Endothelial cell of hepatic sinusoid (primary cell): Measurements from ENCODE around the gene PIK3R5.

Source experiments
- in situ Hi-C: cut with HindIII; loops from 2 replicates; pipeline ENCODE4 v1.10.0; 2017; ENCODE audit warnings: low sequenced_read_pairs

The PIK3R5 gene

DNA sequence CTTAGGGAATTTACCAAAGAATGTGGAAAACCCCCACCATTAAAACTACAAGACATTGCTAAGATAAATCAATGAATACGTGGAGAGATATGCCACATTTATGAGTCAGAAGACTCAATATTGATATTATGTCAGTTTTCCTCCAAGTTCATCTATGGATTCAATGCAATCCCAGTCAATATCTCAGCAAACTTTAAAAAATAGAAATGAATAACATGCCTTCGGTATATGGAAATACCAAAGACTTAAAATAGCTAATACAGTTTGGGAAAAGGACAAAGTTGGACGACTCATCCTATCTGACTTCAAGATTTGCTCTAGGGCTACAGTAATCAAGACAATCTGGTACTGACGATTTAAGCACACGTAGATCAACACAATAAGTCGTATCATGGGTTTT lies 31.2 kb downstream of the PIK3R5 start:
- in situ Hi-C loops: loop anchor here (25.0 kb wide), 1 partner anchor 172 kb away; the partner anchor contains the start of gene SPDYE4

DNA sequence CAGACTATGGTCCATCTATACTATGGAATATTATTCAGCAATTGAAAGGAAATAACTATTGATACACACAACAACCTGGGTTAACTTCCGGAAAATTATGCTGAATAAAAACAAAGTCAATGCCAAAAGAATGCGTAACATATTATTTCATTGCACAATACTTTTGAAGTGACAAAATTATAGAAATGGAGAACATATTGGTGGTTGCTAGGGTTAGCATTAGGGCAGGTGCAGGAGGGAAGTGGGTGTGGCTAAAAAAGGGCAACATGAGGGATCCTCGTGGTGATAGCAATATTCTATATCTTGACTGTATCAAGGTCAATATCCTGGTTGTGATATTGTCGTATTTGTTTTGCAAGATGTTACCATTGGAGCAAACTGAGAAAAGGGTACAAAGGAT lies 34.9 kb downstream of the PIK3R5 start:
- in situ Hi-C loops: loop anchor here (25.0 kb wide), 1 partner anchor 168 kb away; the partner anchor contains the start of gene SPDYE4

DNA sequence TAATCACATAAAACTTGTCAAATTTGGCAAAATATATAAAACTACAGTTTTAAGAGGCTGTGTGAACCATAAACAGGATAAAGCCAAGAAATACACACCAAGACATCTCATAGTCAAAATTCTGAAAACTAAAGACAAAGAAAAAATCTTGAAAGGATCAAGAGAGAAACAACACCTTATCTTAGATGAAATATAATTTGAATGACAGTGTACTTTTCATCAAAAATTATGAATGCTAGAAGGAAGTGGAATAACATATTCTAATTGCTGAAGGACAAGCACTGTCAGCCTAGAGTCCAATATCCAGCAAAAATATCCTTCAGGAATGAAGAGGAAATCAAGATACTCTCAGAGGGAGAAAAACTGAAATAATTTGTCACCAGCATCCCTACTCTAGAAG lies 37.2 kb downstream of the PIK3R5 start:
- in situ Hi-C loops: loop anchor here (25.0 kb wide), 1 partner anchor 166 kb away; the partner anchor contains the start of gene SPDYE4

DNA sequence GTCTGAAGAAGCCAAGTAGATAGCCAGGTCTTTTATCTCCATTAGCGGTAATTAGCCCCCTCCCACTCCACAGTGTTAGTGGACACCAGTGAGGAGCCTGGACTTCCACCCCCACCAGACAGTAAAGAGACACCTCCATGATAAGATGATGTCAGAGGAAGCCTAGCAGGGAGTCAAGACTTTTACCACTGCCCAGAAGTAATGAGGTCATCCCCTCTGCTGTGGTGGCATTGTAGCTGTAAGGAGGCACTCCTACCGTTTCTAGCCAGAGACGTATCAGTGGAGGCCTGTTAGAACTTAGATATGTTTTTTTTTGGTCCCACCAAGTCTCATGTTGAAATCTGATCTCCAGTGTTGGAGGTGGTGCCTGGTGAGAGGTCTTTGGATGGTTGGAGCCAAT lies 38.1 kb downstream of the PIK3R5 start:
- in situ Hi-C loops: loop anchor here (25.0 kb wide), 1 partner anchor 165 kb away; the partner anchor contains the start of gene SPDYE4

DNA sequence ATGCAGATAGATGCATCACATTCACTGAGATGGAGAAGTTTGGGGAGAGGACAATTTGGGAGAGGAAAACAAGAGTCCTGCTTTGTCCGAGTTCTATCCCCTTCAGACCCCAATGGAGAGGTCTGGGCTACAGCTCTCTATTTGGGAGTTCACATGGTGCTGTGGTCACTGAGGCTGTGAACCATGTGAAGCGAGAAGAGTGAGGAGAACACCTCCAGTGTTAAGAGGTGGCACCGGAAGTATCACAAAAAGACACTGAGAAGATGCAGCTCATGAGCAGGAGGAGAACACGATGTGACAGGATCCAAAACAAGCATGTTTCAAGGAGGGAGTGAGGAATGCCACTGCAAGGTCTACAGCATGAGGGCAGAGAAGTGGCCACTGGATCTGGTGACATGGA lies 39.7 kb downstream of the PIK3R5 start:
- in situ Hi-C loops: loop anchor here (25.0 kb wide), 1 partner anchor 164 kb away; the partner anchor contains the start of gene SPDYE4

DNA sequence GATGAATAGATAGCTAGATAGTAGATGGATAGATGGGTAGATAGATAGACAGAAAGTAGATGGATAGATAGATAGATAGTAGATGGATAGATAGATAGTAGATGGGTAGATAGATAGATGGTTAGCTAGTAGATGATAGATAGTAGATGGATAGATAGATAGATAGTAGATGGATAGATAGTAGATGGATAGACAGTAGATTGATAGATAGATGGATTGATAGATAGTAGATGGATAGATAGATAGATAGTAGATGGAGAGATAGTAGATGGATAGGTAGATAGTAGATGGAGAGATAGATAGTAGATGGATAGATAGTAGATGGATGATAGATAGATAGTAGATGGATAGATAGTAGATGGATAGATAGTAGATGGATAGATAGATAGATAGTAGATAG lies 40.4 kb downstream of the PIK3R5 start:
- in situ Hi-C loops: loop anchor here (25.0 kb wide), 1 partner anchor 163 kb away; the partner anchor contains the start of gene SPDYE4

DNA sequence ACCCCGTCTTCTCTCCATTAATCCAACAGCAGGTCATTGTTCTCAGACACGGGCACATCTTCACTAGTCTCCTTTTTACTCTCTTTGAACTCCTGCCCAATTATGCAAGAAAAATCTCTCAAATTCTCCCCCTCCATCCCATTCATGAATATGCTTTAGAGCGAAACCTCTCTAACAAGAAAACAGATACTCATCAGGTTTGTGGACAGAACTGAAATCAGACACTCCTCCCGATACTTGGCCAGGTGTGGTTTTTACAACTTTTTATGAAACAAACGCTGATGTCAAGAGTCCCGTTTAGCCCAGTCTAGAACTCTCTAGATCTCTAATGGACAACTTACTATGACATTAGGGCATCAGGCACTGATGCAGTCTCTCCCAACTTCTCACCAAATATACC lies 40.9 kb downstream of the PIK3R5 start:
- in situ Hi-C loops: no loop called here

DNA sequence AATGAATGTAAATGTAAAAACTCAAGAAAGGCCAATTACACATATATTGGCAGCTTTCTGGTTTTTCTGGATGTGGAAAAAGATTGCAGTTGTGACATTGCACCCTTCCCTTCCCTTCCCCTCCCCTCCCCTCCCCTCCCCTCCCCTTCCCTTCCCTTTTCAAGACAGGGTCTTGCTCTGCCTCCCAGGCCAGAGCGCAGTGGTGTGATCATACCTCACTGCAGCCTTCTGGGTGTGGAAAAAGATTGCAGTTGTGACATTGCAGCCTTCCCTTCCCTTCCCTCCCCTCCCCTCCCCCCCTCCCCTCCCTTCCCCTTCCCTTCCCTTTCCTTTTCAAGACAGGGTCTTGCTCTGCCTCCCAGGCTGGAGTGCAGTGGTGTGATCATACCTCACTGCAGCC lies 41.7 kb downstream of the PIK3R5 start:
- in situ Hi-C loops: no loop called here

DNA sequence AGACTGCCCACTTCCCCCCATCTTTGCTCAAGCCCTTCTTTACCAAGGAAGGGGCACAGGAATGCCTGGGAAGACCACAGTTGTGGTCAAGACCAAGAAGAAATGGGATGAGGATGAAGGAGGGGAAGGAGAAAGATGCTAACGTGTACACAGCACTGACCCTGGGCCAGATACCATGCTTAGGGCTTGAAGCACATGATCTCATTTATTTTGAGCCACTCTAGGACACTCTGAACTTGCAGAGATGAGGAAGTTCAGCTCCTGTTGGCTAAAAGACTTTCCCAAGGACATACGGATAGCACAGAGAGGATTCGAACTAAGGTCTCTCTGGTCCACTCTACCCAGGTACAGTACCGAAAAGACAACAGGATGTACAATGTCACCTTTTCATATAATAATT lies 42.6 kb downstream of the PIK3R5 start:
- in situ Hi-C loops: no loop called here

DNA sequence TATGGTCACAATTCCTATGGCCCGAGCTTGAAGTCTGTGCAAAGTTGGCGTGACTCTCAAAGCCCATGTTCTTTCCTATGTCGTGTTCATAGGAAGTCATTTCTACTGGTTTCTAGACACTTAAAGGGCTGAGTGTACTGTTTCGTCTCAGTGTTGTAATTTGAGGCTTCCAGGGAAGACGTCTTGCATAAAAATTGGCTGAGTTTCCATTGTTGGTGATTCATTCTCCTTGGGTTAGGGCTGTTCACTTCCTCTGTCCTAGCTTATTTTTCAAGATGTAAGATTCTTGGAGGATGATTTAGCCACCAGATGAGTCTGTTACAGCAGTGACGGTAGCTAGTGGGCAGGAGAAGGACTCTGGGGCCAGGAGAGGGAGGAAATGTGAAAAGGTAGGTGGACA lies 43.1 kb downstream of the PIK3R5 start:
- in situ Hi-C loops: no loop called here

DNA sequence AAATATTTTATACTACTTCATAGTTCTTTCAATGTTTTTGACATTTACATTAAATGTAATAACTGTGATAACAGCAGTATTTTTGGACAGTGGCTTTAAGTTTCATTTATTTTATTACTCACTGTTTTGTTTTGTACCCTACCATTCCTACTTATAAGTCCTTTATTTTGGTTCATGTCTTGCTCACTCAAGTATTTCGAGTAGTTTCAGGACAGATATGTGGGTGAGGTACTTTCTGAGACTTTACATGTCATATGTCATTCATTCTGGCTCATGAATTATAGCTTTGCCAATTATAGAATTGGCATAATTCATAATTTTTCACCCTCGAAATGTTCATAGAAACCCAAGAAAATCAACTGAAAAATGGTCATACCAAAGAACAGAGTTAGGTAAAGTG lies 44.4 kb downstream of the PIK3R5 start:
- in situ Hi-C loops: no loop called here

DNA sequence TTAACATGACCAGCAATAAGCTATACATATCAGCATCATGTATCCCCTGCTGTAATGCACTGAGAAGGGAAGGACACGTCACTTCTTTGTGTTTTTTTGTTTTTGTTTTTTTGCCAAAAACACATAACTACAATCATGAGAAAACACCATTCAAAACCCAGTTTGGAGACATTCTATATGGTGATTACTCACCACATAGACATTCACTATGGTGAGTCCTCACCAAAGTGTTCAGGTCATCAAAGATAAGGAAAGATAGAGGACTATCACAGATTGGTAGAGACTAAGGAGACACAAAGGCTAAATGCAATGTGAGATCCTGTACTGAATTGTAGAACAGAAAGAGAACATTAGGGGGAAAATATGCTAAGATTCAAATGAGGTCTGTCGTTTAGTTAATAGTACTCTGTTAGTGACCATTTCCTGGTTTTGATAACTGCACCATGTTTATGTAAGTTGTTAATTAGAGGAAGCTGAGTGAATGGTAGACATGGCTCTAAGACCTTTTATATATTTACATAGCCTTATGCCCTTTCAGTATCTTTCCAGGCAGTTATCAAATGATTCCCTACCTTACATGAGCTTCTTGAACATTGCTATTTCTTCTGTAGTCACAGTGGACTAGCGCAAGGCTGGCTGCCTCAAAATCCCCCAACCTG lies 46.6 kb downstream of the PIK3R5 start:
- in situ Hi-C loops: no loop called here

DNA sequence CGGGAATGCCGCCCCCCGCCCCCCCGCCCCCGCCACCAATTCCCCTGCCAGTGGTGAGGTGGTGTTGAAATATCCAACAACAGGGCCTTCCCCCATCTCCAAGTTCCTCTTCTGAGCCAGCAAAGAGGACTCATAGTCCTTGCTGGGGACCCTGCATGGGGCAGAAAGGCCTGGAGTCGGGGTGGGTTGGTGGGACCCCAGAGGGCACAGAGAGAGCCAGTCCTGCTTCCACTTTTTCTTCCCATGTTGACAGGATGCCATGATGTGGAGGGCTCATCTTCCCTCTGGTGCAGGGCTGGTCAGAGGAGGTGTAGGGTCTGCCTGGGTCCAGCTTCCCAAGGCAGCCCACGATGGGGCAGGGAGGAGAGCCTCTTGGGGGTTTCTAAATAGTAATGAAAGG lies 49.0 kb downstream of the PIK3R5 start:
- in situ Hi-C loops: no loop called here

DNA sequence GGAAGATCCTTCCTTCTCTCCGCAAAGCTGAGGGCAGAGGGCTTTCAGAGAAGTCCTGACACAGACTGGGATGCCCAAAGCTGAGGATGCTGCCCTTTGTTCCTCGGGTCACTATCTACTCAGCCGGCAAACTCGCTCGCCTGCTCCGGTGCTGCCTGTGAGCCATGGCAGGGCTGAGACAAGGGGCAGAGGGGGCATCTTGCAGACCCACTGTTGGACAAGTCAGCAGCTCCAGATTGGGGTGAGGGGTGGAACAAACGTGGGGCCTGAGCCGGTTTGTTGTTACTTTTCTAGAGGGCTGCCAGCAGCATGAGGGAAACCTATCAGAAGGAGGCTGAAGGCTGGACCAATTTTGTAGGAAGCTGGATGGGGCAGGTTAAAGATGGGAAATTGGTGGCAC lies 51.0 kb downstream of the PIK3R5 start:
- in situ Hi-C loops: no loop called here

DNA sequence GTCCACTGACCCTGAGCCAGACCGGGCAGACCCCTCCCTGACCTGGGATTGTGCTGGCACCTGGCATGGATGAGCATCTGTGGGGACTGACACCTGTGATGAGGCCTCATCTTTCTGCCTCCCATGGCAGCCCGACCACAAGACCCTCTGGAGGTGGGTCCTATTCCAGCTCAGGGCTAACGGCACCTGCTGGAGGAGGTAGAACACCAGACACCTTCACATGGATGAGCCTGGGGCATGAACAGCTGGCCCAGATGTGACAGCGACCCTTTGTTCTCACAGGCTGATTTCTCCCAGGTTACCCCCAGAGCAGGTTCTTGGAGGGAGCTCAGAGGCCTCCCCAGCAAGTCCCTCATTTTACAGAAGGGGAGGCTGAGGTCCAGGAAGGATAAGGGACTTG lies 51.6 kb downstream of the PIK3R5 start:
- in situ Hi-C loops: no loop called here

DNA sequence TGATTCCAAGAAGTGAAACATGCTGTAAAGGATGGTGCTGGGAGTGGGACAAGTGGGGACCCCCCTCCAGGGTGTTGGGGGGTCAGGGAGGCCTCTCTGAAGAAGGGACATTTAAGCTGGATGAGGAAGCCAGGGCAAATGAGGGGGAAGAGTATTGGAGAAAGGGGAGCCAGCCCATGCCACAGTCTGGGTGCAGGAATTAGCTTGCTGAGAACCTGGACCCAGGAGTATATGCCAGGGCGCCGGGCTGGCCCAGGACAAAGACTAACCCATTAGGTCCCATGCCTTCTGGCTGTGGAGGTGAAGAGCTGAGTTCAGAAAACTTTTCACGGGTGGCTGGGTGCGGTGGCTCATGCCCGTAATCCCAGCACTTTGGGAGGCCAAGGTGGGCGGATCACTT lies 52.4 kb downstream of the PIK3R5 start:
- in situ Hi-C loops: no loop called here

DNA sequence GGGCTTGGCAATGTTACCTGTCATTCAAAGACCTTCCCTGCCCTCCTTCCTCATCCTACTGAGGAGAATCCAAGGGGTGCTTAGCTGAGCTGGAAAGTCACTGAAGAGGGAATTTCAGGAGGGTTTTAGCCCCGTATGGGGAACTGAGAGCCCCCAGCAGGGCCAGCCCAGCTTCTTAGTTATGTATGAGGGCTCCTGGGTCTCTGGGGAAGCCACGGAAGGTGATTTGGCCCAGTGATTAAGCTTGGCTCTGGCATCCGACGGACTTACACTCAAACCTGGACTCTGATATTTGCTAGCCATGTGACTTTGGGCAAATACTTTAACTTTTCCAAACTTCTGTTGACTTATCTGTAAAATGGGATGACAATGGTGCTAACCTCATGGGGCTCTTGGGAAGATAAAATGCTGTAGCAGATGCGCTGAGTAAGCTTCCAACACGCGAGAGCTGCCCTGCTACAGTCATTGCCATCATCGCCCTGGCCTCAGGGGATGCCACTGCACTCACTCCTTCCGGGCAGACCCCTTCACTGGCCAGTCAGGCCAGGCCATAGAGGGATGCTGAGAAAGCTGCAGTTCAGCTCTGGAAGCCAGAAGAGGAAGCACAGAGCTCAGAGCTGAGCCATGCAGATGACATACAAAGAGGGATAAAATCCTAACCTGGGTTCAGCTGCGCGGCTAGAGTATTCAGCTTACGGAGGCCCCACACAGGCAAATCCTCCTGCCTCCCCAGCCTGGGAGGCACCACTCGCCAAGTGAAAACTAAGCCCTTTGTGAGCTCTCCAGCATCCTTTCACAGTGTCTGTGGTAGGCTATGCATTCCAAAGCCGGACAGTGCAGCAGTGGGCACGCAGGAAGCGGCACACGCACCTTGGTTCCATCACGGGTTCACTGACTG lies 53.2 kb downstream of the PIK3R5 start:
- in situ Hi-C loops: no loop called here

DNA sequence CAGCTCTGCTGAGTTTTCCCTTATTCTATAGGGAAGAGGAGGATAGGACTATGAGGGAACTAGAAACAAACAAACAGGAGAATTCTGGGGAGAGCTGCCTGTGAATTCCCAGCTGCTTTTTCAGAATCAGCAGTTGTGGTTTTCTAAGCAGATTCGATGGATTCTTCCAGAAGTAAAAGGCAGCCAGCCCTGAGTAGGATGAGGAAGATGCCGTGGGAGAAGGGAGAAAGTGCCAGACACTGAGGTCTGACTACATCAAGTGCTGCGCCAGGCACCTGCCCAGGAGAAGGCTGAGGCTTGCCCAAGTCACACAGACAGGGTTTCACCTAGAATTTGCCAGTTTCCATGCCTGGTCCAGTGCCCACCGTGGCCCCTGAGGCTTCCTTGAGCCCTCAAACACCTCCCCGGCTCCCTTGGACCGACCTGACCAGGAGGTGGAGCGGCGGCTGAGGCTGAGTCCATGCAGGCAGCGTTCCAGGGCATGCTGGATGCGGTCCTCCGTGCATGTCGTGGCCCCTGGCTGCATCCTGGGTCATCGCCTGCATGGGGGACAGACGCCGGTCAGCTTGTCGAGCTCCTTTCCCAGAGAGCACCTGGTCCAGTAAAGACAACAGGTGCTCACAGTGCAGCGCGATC lies 54.4 kb downstream of the PIK3R5 start:
- in situ Hi-C loops: no loop called here

DNA sequence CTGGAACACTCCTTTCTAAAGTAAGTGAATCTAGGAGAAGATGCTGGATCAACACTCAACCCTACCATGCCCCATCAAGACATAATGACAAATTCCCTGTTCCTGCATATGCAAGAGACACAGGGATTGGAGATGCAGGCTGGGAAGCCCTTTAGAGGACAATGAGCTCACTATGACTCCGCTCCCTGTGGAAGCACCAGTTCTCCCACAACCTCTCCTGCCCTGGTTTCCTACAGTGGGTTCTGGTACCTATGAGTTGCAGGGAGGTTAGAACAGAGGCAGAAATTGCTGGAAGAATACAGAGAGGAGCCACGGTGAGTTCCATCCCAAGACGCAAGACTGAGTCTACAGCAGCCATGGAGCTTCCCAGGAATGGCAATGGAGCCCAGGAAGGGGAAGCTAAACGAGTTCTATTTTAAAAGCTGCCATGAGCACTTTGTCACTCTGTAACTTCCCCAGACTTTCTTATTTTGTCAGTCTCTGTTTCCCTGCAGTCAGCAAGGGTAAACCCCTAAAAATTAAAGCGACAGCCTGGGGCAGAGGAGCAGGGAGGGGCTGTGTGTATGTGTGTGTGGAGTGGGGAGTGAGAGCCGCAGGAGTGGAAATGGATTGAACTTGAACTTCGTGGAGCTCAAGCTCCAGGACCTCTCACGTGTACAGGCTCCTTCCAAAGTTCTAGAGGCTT lies 55.8 kb downstream of the PIK3R5 start:
- in situ Hi-C loops: no loop called here

DNA sequence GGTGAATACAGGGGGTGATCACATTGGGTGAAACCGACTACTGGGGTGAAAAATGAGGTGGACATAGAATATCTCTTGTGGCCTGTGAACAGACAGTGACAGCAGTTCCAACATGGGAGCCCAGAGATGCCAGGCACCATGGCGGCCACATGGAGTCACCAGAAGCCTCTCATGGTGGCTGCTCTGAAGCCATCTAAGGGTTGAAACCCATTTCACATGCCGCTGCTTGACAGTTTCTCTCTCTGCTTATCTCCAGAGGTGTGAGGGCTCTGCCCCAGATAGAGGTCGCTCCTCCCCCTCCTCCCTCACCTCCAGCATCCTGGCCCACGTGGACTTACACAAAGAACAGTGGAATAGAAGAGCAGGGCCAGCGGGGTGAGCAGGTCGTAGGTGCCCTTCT lies 60.2 kb downstream of the PIK3R5 start:
- in situ Hi-C loops: no loop called here

DNA sequence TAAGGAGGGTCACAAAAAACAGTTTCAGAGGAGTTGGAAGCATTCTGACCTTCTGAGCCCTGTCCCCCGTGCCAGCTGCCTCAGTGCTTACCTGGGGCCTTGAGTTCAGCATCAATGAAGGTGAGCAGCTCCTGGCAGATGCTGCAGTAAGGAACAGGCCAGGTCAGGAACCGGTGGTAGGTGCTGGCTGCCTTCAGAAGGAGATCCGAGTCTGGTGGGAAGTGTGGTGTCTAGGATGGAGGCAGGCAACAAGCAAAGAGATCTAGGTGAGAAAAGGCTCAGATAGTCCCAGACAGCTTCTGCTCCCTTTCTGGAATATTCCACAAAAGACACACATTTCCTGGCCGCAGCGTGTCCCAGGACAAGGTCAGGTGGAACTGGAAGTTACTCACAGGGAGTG lies 60.8 kb downstream of the PIK3R5 start:
- in situ Hi-C loops: no loop called here
